ENCODE measurements around the gene RAP1GAP.
A peak's percentile ranks its signal among the peaks of the same experiment; 100 is the strongest.

RAP1GAP gene

DNA sequence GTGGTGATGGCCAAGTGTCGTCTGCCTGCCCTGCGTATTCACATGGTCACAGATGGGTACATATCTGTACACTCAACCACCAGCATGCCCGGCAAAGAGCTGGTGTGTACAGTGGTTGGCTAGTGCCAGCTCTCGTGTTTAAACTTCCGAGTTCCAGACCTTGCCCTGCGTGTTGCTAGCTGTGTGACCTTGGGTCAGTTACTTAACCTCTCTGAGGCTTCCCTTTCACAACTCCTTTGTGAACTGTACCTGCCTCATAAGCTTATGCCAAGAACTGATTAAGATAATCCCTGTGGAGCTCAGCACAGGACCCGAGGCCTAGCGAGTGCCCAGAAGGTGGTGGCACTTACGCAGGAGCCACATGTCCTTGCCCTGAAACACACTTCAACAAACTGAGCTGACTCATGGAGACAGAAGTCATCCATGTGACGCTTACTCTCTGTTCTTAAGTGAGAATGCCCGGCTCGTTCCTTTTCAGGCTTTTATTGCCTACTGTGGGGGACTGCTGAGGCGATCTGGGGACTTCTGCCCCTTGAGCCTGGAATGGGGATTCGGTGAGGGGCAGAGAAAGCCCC is 104.5 kb downstream of the RAP1GAP start:
- Histone ChIP-seq H3K4me1 (ENCODE audit: control insufficient read depth, low read depth, low read length) (no peaks in the 10 kb centered on the region), H3K27ac (ENCODE audit: low read length) (no peak overlapping the region), H3K9me3 (ENCODE audit: control insufficient read depth, low read depth, low read length) (no peaks in the 10 kb centered on the region), H3K36me3 (ENCODE audit: control insufficient read depth, low read depth, low read length) (peaks cover 14% of the 10 kb centered on the region), H3K4me3 (ENCODE audit: low read length) (no peak overlapping the region), H3K27me3 (ENCODE audit: control insufficient read depth, insufficient read depth, low read length) (no peaks in the 10 kb centered on the region), H3K9ac (ENCODE audit: low read length) (no peak overlapping the region)

DNA sequence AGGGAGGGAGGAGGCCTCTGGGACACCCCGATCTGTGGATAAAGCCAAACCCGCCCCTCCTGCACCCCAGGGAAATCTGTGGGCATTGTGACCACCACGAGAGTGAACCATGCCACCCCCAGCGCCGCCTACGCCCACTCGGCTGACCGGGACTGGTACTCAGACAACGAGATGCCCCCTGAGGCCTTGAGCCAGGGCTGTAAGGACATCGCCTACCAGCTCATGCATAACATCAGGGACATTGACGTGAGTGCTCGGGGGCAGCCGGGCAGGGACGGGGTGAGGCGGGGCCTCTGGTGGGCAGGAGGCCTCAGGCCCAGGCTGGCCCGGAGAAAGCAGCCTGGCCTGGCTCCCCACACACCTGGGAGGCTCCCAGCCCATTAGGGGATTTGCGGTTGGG is 105.2 kb downstream of the RAP1GAP start:
- Histone ChIP-seq H3K4me1 (ENCODE audit: control insufficient read depth, low read depth, low read length) (no peaks in the 10 kb centered on the region), H3K36me3 (ENCODE audit: control insufficient read depth, low read depth, low read length) (peaks cover 14% of the 10 kb centered on the region), H3K9me3 (ENCODE audit: control insufficient read depth, low read depth, low read length) (no peaks in the 10 kb centered on the region), H3K27ac (ENCODE audit: low read length) (no peak overlapping the region), H3K27me3 (ENCODE audit: control insufficient read depth, insufficient read depth, low read length) (no peaks in the 10 kb centered on the region), H3K4me3 (ENCODE audit: low read length) (no peak overlapping the region), H3K9ac (ENCODE audit: low read length) (no peak overlapping the region)

DNA sequence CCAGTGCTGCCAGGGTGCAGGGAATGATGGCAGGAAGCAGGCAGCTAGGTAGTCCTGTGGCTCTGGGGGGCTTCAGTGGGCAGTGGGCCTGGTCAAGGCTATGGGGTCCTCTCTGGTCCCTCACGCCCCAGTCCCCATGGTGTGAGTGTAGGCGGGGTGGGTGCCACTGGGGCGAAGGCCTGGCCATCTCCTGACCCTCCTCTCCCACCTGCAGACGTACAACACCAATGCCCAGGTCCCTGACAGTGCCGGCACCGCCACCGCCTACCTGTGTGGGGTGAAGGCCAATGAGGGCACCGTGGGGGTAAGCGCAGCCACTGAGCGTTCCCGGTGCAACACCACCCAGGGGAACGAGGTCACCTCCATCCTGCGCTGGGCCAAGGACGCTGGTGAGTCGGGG is 106.3 kb downstream of the RAP1GAP start:
- no peak overlapping the region for H3K4me3 ChIP-seq (ENCODE audit: low read length)
- no peaks in the 10 kb centered on the region for H3K27me3 ChIP-seq (ENCODE audit: control insufficient read depth, insufficient read depth, low read length)
- H3K9me3 ChIP-seq (ENCODE audit: control insufficient read depth, low read depth, low read length), result no peaks in the 10 kb centered on the region
- peaks cover 14% of the 10 kb centered on the region for H3K36me3 ChIP-seq (ENCODE audit: control insufficient read depth, low read depth, low read length)
- no peak overlapping the region for H3K9ac ChIP-seq (ENCODE audit: low read length)
- no peak overlapping the region for H3K27ac ChIP-seq (ENCODE audit: low read length)
- H3K4me1 ChIP-seq (ENCODE audit: control insufficient read depth, low read depth, low read length), result no peaks in the 10 kb centered on the region

DNA sequence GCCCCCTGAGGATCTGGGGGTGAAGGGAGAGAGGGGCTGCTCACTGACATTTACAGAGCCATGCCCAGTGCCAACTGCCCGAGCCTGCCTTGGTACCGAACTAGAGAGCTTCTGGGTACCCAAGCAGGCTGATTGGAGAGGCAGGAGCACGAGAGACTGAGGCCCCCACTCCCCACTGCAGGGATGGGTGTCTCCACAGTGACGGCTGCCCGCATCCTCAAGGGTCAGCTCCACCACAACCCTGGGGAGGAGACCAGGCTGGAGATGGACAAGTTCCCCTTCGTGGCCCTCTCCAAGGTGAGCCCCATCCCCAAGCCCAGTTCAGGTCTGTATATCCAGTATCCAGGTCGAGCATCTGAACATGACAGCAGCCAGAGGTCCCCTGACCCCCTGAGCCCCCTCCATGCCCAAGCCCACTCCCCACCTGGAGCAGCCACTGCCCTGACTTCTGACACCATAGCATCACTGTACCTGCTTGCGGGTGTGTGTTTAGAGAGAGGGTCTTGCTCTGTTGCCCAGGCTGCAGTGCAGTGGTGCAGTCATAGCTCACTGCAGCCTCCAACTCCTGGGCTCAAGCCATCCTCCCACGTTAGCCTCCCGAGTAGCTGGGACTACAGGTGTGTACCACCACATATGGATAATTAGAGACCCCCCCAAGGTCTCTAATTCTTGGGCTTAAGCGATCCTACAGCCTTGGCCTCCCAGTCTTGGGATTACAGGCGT is 108.1 kb downstream of the RAP1GAP start:
- Histone ChIP-seq H3K9ac (ENCODE audit: low read length) (no peak overlapping the region), H3K36me3 (ENCODE audit: control insufficient read depth, low read depth, low read length) (peaks cover 17% of the 10 kb centered on the region), H3K27me3 (ENCODE audit: control insufficient read depth, insufficient read depth, low read length) (no peaks in the 10 kb centered on the region)

DNA sequence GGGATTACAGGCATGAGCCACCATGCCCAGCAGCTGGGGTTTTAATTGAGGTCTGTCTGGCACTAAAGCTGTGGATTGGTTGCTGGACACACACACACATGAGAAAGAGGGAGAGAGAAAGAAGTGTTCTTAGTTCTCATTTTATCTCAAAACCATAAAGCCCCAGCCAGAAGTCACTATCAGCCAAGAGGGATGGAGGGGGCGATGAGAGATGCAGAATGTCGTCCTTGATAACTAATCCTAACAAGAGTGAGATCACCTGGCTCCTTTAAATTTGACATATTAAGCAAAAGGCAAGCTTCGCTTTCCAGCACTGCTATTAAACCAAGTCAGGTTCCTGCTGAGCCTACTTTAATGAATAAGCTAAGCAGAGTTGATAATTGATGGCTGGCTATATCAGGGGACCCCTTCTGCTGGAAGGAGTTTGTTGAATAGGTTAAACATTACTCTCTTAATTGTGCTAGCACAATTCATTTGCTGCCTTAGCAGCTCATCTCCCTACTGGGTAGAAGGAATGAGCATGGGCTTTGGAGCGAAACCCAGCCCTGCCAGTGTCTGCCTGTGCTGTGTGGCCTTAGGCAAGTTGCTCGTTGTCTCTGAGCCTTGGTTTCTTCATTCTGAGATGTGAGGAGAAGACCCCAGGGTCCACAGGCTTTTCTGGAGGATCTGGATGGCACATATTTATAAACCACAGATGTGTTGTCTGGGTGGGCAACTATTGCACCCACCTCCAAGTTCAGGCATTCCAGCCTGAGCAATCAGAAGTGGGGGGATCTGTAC is 109.2 kb downstream of the RAP1GAP start:
- Histone ChIP-seq H3K27me3 (ENCODE audit: control insufficient read depth, insufficient read depth, low read length) (no peaks in the 10 kb centered on the region), H3K9me3 (ENCODE audit: control insufficient read depth, low read depth, low read length) (no peaks in the 10 kb centered on the region)

More for the DNA sequence above, 108.1 kb downstream of the RAP1GAP start:
- Histone ChIP-seq H3K4me1 (ENCODE audit: control insufficient read depth, low read depth, low read length) (no peaks in the 10 kb centered on the region), H3K9me3 (ENCODE audit: control insufficient read depth, low read depth, low read length) (no peaks in the 10 kb centered on the region), H3K27ac (ENCODE audit: low read length) (no peak overlapping the region), H3K4me3 (ENCODE audit: low read length) (no peak overlapping the region)

DNA sequence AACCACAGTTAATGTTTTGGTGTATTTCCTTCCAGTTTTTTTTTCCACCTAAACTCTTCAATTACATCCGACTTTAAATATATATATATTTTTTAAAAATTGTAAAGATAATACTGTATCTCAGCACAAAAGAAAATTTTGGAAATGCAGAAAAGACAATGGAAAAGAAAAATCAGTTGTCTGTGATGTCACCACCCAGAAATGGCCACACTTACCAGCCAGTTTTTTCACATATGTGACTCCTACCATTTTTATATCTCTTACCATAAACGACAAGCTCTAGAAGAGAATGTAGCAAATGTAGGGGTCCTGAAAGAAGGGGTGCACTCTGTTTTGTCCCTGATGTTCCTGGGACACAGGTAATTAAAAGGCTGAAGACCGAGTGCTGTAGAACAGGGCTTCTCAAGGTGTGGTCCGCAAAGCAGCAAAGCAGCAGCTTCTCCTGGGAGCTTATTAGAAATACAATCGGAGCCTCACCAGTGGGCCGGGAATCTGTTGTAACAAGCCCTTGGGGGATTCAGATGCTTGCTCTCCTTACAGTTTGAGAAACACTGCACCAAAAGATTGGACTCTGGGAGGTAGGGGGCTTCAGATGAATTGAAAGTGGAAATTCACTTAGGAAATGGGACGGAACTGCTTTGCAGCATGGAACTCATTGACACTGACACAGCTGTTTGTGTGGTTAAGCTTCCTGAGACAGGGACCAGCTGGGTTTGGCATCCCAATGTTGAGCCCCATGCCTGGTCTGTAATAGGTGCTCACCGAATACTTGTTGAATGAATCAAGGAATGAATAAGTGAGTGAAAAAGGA is 115.8 kb downstream of the RAP1GAP start:
- no peak overlapping the region for H3K9ac ChIP-seq (ENCODE audit: low read length)
- no peaks in the 10 kb centered on the region for H3K27me3 ChIP-seq (ENCODE audit: control insufficient read depth, insufficient read depth, low read length)
- peak overlapping the region; percentile 21 for H3K27ac ChIP-seq (ENCODE audit: low read length)
- no peaks in the 10 kb centered on the region for H3K9me3 ChIP-seq (ENCODE audit: control insufficient read depth, low read depth, low read length)
- H3K4me1 ChIP-seq (ENCODE audit: control insufficient read depth, low read depth, low read length), result peaks cover 12% of the 10 kb centered on the region
- peaks cover 3% of the 10 kb centered on the region for H3K36me3 ChIP-seq (ENCODE audit: control insufficient read depth, low read depth, low read length)
- H3K4me3 ChIP-seq (ENCODE audit: low read length), result peak overlapping the region; percentile 22

More for the DNA sequence above, 109.2 kb downstream of the RAP1GAP start:
- no peak overlapping the region for H3K9ac ChIP-seq (ENCODE audit: low read length)
- peaks cover 18% of the 10 kb centered on the region for H3K36me3 ChIP-seq (ENCODE audit: control insufficient read depth, low read depth, low read length)
- no peak overlapping the region for H3K27ac ChIP-seq (ENCODE audit: low read length)
- H3K4me1 ChIP-seq (ENCODE audit: control insufficient read depth, low read depth, low read length), result no peaks in the 10 kb centered on the region
- no peak overlapping the region for H3K4me3 ChIP-seq (ENCODE audit: low read length)

DNA sequence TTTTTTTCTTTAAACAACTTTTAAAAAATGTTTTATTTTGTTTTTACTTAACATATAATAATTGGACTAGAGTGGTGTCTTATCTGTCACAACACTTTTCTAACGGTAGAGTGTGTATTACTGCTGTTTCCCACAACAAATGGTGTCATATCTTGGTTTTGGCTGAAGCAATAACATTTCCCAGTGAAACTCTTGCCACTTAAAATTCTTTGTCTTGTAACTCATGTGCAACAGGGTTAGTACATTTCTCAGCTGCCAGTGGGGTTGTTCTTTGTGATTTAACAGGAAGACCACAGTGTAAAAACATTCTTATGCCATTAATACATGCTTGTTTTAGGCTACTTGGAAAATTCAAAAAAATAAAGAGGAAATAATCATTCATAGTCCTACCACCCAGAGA is 116.4 kb downstream of the RAP1GAP start:
- H3K9ac ChIP-seq (ENCODE audit: low read length), result no peak overlapping the region
- no peak overlapping the region for H3K4me3 ChIP-seq (ENCODE audit: low read length)
- H3K36me3 ChIP-seq (ENCODE audit: control insufficient read depth, low read depth, low read length), result peaks cover 3% of the 10 kb centered on the region
- no peak overlapping the region for H3K27ac ChIP-seq (ENCODE audit: low read length)
- H3K27me3 ChIP-seq (ENCODE audit: control insufficient read depth, insufficient read depth, low read length), result no peaks in the 10 kb centered on the region
- H3K4me1 ChIP-seq (ENCODE audit: control insufficient read depth, low read depth, low read length), result peaks cover 12% of the 10 kb centered on the region
- no peaks in the 10 kb centered on the region for H3K9me3 ChIP-seq (ENCODE audit: control insufficient read depth, low read depth, low read length)

DNA sequence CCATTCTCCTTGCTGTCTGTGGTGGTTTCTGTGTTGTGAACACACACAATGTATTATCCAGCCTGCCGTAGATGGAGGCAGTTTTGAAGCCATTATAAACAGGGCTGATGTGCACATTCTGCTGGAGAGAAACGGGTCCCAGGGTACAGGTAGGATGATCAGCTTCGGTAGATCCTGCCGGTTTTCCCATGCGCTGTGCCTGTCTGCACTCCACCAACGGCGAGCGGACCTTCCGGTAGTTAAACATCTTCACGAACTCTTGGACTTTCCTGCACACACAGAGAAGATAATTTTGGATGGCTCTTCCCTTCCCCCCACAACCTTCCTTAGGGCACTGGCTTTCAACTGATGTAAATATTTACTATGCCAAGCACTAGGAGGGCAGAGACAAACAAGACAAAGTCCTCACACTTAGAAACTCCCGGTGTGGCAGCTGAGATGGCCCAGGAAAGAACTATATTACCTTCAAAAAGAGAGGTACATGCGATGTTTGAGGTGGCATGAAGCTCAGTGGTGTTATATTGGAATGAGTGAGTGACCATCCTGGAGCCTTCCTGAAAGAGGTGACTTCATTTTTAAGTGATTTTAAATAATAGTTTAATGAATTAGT is 118.2 kb downstream of the RAP1GAP start:
- H3K27me3 ChIP-seq (ENCODE audit: control insufficient read depth, insufficient read depth, low read length), result no peaks in the 10 kb centered on the region

DNA sequence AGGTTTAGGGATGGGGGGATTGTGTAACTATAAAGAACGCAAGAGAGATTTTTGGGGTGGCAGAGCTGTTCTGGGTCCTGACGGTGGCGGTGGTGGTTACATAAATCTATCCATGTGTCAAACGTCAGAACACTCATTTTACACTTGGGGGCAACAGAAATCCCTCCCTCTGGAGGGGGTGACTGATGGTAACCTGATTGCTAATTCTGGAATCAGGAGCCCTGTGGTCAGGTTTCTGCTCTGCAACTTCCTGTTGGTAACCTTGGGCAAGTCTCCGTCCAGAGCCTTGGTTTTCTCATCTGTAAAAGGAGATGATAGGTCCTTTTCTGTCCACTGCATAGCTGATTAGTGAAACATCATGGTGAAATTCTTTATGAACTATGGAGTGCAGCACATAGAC is 119.1 kb downstream of the RAP1GAP start:
- Histone ChIP-seq H3K4me3 (ENCODE audit: low read length) (no peak overlapping the region), H3K36me3 (ENCODE audit: control insufficient read depth, low read depth, low read length) (no peaks in the 10 kb centered on the region), H3K27ac (ENCODE audit: low read length) (no peak overlapping the region), H3K9me3 (ENCODE audit: control insufficient read depth, low read depth, low read length) (no peaks in the 10 kb centered on the region), H3K27me3 (ENCODE audit: control insufficient read depth, insufficient read depth, low read length) (no peaks in the 10 kb centered on the region), H3K9ac (ENCODE audit: low read length) (no peak overlapping the region), H3K4me1 (ENCODE audit: control insufficient read depth, low read depth, low read length) (peaks cover 16% of the 10 kb centered on the region)

More for the DNA sequence above, 118.2 kb downstream of the RAP1GAP start:
- Histone ChIP-seq H3K9ac (ENCODE audit: low read length) (no peak overlapping the region), H3K9me3 (ENCODE audit: control insufficient read depth, low read depth, low read length) (no peaks in the 10 kb centered on the region), H3K27ac (ENCODE audit: low read length) (no peak overlapping the region), H3K4me1 (ENCODE audit: control insufficient read depth, low read depth, low read length) (peaks cover 16% of the 10 kb centered on the region), H3K4me3 (ENCODE audit: low read length) (no peak overlapping the region), H3K36me3 (ENCODE audit: control insufficient read depth, low read depth, low read length) (no peaks in the 10 kb centered on the region)

DNA sequence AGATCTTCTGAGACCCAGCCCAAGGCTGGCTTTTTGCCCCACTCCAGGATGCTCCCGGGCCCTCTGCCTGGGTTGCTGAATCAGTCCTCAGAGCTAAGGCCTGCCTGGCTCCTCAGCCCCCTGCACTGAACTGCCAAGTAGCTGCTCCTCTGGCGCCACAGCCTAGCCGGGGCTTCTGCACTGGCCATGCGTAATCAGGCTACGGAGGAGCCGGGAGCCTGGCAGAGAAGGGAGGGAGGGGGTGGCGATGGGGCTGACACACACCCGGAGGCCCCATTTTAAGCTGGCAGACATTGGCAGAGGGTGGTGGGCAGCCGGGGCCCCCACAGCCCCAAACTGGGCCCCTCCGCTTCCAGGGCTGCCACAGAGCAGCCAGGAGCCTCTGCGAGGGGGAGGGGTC is 121.3 kb downstream of the RAP1GAP start:
- H3K4me1 ChIP-seq (ENCODE audit: control insufficient read depth, low read depth, low read length), result peaks cover 10% of the 10 kb centered on the region
- no peak overlapping the region for H3K4me3 ChIP-seq (ENCODE audit: low read length)
- H3K27me3 ChIP-seq (ENCODE audit: control insufficient read depth, insufficient read depth, low read length), result no peaks in the 10 kb centered on the region
- no peaks in the 10 kb centered on the region for H3K36me3 ChIP-seq (ENCODE audit: control insufficient read depth, low read depth, low read length)
- no peak overlapping the region for H3K27ac ChIP-seq (ENCODE audit: low read length)
- H3K9me3 ChIP-seq (ENCODE audit: control insufficient read depth, low read depth, low read length), result no peaks in the 10 kb centered on the region
- no peak overlapping the region for H3K9ac ChIP-seq (ENCODE audit: low read length)

All from iPS-18a (cell line).